ENCODE results near the gene TRIAP1.

- TF ChIP-seq CTCF (optimal IDR thresholded peaks at IDR 0.05 in 1 of 3, IDR thresholded peaks at IDR 0.05 in 1 of 3, conservative IDR thresholded peaks at IDR 0.05 in 1 of 3; ENCODE audit: extremely low read depth in 1 of 3, insufficient read depth in 2 of 3, low read length in 3 of 3) (no peak), EZH2 (IDR thresholded peaks at IDR 0.05; ENCODE audit: low read length) (no peak)
Observed at GRCh38 chr12:120402217-120402616, 44.0 kb downstream of the TRIAP1 start.
